HG02798 (cell line): ENCODE data around the gene EZR.

Experiments
- ATAC-seq: cut with Tn5 transposase; IDR thresholded peaks from one replicate; pipeline ENCODE4 v1.9.1; 2021; ENCODE audit warnings: mild to moderate bottlenecking; ENCODE audit not compliant: unreplicated experiment, poor library complexity

The EZR gene

GRCh38 chr6:158764926-158765325 is 54.2 kb downstream of the EZR start:
- ATAC-seq, result no peak

- no peak for ATAC-seq
Measured at GRCh38 chr6:158764183-158764849, 54.9 kb downstream of the EZR start.

- ATAC-seq, result no peak
Measured at GRCh38 chr6:158763434-158764182, 55.6 kb downstream of the EZR start.

- no peak for ATAC-seq
Measured at GRCh38 chr6:158762787-158763433, 56.3 kb downstream of the EZR start.

- no peak for ATAC-seq
Measured at GRCh38 chr6:158761746-158762145, 57.4 kb downstream of the EZR start.

GRCh38 chr6:158760618-158761250 is 58.4 kb downstream of the EZR start:
- ATAC-seq, result no peak

- no peak for ATAC-seq
Measured at GRCh38 chr6:158759966-158760617, 59.1 kb downstream of the EZR start.

GRCh38 chr6:158758941-158759479 is 60.2 kb downstream of the EZR start:
- no peak for ATAC-seq

- no peak for ATAC-seq
Measured at GRCh38 chr6:158758451-158758860, 60.7 kb downstream of the EZR start.

GRCh38 chr6:158757753-158758090 is 61.4 kb downstream of the EZR start:
- ATAC-seq, result no peak

GRCh38 chr6:158756977-158757752 is 62.0 kb downstream of the EZR start:
- ATAC-seq, result no peak

GRCh38 chr6:158756126-158756525 is 63.0 kb downstream of the EZR start:
- ATAC-seq, result no peak

- ATAC-seq, result no peak
Measured at GRCh38 chr6:158755636-158756035, 63.5 kb downstream of the EZR start.

- no peak for ATAC-seq
Measured at GRCh38 chr6:158754738-158755137, 64.4 kb downstream of the EZR start.

- no peak for ATAC-seq
Measured at GRCh38 chr6:158753811-158754210, 65.4 kb downstream of the EZR start.

- ATAC-seq, result no peak
Measured at GRCh38 chr6:158752613-158753012, 66.6 kb downstream of the EZR start.

- no peak for ATAC-seq
Measured at GRCh38 chr6:158751921-158752320, 67.2 kb downstream of the EZR start.

GRCh38 chr6:158751224-158751623 is 67.9 kb downstream of the EZR start:
- no peak for ATAC-seq

- no peak for ATAC-seq
Measured at GRCh38 chr6:158744986-158745430, 74.2 kb downstream of the EZR start.
